Gastroesophageal sphincter (tissue), 3 donors: ENCODE measurements around the gene SLC17A8.

Source experiments
- EP300 ChIP-seq: sonication (generic); formaldehyde crosslinking; IDR thresholded peaks from one replicate; pipeline ENCODE4 v1.6.1; 2017; ENCODE audit warnings: antibody characterized with exemption, mild to moderate bottlenecking
- POLR2A ChIP-seq, 2 donors: fragments of 450-650 bp; IDR thresholded peaks; one replicate each; pipeline ENCODE4 v1.6.1; 2017; ENCODE audit warnings: antibody characterized with exemption in 2 of 2, mild to moderate bottlenecking in 2 of 2, moderate library complexity in 1 of 2
- POLR2AphosphoS5 ChIP-seq: sonication (generic); formaldehyde crosslinking; IDR thresholded peaks from one replicate; pipeline ENCODE4 v1.6.1; 2017; ENCODE audit warnings: antibody characterized with exemption
- TF ChIP-seq, protein P1 (sequence below), 4 experiments: fragments of 200-600 bp in 2 of 4; fragments of 450-650 bp in 2 of 4; sonication (generic) in 1 of 4; IDR thresholded peaks; one replicate each; pipeline ENCODE4 v1.5.1; 2017 to 2019; ENCODE audit warnings: antibody characterized with exemption in 4 of 4, mild to moderate bottlenecking in 2 of 4, moderate library complexity in 2 of 4

DNA sequence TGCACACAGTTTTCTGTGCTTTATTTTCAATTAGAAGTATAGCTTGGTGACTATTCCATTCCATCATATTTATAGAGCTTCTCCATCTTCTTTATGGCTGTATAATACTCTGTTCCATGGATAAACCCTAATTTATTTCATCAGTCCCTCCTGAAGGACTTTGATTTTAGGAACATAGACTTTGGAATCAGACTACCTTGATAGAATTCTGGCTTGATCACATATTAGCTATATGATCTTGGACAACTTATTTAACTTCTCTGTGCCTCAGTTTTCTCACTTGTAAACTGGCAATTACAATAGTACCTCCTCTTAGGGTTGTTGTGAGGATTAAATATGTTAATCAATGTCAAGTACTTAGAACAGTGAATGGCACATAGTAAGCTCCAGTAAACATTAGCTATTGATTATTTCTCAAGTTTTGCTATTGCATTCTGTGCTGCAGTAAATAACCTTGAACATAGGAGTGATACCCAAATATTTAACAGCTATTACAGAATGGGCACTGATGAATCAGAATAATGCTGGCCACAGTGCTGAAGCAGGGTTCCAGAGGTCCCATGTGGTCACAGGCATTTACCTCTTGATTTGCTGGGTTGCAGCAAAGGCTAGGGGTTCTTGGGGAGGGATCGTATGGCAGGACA is 104.6 kb downstream of the SLC17A8 start:
- TF ChIP-seq, protein P1, sequence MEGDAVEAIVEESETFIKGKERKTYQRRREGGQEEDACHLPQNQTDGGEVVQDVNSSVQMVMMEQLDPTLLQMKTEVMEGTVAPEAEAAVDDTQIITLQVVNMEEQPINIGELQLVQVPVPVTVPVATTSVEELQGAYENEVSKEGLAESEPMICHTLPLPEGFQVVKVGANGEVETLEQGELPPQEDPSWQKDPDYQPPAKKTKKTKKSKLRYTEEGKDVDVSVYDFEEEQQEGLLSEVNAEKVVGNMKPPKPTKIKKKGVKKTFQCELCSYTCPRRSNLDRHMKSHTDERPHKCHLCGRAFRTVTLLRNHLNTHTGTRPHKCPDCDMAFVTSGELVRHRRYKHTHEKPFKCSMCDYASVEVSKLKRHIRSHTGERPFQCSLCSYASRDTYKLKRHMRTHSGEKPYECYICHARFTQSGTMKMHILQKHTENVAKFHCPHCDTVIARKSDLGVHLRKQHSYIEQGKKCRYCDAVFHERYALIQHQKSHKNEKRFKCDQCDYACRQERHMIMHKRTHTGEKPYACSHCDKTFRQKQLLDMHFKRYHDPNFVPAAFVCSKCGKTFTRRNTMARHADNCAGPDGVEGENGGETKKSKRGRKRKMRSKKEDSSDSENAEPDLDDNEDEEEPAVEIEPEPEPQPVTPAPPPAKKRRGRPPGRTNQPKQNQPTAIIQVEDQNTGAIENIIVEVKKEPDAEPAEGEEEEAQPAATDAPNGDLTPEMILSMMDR (IDR thresholded peaks at IDR 0.05), result no peak
- TF ChIP-seq POLR2AphosphoS5, result no peak
- no peak for TF ChIP-seq POLR2A (IDR thresholded peaks at IDR 0.05)
- TF ChIP-seq EP300, result no peak
